K562 (cell line): ENCODE measurements around the gene TCAP. TPM values are rescaled to one million over a fixed set of nuclear protein-coding genes. Genes with fewer than 3 reads are reported as not detected.
A peak's percentile ranks its signal among the peaks of the same experiment; 100 is the strongest.

Experiments used
- AFF4 ChIP-seq: sonication (generic); formaldehyde crosslinking; IDR thresholded peaks from 2 replicates; pipeline ENCODE4 v1.8.0; 2023; ENCODE audit warnings: mild to moderate bottlenecking, missing genetic modification reagents
- DIDO1 ChIP-seq: fragments of 450-650 bp; IDR thresholded peaks from 2 replicates; pipeline ENCODE4 v1.6.1; 2016; ENCODE audit warnings: low read depth, missing biosample characterization, missing genetic modification characterization
- FUS ChIP-seq: fragments of 200-400 bp; formaldehyde crosslinking; optimal IDR thresholded peaks from 2 replicates; pipeline ENCODE3; 2017; ENCODE audit warnings: low read depth, low read length
- HDAC6 ChIP-seq: IDR thresholded peaks from 2 replicates; pipeline ENCODE4 v1.6.1; 2012; ENCODE audit warnings: low read depth, mild to moderate bottlenecking, control low read depth, inconsistent platforms, low read length, moderate library complexity
- KHSRP ChIP-seq: fragments of 450-650 bp; IDR thresholded peaks from 2 replicates; pipeline ENCODE4 v1.6.1; 2017
- LEF1 ChIP-seq: fragments of 450-650 bp; IDR thresholded peaks from 2 replicates; pipeline ENCODE4 v1.6.1; 2016; ENCODE audit warnings: mild to moderate bottlenecking
- MCM3 ChIP-seq: fragments of 450-650 bp; IDR thresholded peaks from 2 replicates; pipeline ENCODE4 v1.6.1; 2016
- MTA2 ChIP-seq: fragments of 450-650 bp; IDR thresholded peaks from 2 replicates; pipeline ENCODE4 v1.6.1; 2016; ENCODE audit warnings: low read depth
- PHF8 ChIP-seq: fragments of 200-600 bp; sonication (generic); IDR thresholded peaks from 2 replicates; pipeline ENCODE4 v1.6.1; 2012; ENCODE audit warnings: mixed run types, mild to moderate bottlenecking, inconsistent platforms, low read length, moderate library complexity, borderline replicate concordance
- SP2 ChIP-seq: IDR thresholded peaks from 2 replicates; pipeline ENCODE4 v1.6.1; 2011; ENCODE audit warnings: mild to moderate bottlenecking, low read depth, low read length, moderate library complexity; ENCODE audit not compliant: poor library complexity, severe bottlenecking; ENCODE audit errors: extremely low read depth
- STAT6 ChIP-seq: sonication (generic); formaldehyde crosslinking; IDR thresholded peaks from 2 replicates; pipeline ENCODE4 v1.8.1; 2023; ENCODE audit warnings: mild to moderate bottlenecking, missing genetic modification reagents
- THRB ChIP-seq: fragments of 450-650 bp; formaldehyde crosslinking; conservative IDR thresholded peaks from 2 replicates; pipeline ENCODE4 v1.4.0; 2022; ENCODE audit warnings: mild to moderate bottlenecking, missing genetic modification characterization
- TSHZ1 ChIP-seq: fragments of 250-450 bp; sonication (Bioruptor Pico); IDR thresholded peaks from 2 replicates; pipeline ENCODE4 v1.4.0; 2020; ENCODE audit warnings: mild to moderate bottlenecking, moderate library complexity
- ZFX ChIP-seq: sonication (generic); formaldehyde crosslinking; IDR thresholded peaks from 2 replicates; pipeline ENCODE4 v1.8.0; 2022; ENCODE audit warnings: mild to moderate bottlenecking, missing genetic modification reagents, moderate library complexity
- ZNF644 ChIP-seq: fragments of 200-800 bp; sonication (Bioruptor generic); IDR thresholded peaks from 2 replicates; pipeline ENCODE4 v1.6.1; 2016; ENCODE audit warnings: low read depth, missing genetic modification characterization, missing compliant biosample characterization
- polyA plus RNA-seq, 8 experiments: library from polyadenylated mRNA; depleted of rRNA in 4 of 8; stranded (reverse) in 5 of 8; unstranded in 3 of 8; fragments of >200 nt; fragmentation: Nextera tagmentation in 2 of 8; fragmentation: Illumina TruSeq in 1 of 8; extraction: Ambion mirVana in 2 of 8; extraction: Trizol in 1 of 8; gene quantifications; 2 replicates each; pipeline versions ENCODE4 v1.2.1 to v1.2.3, GENCODE V29; 2011 to 2014; ENCODE audit warnings: inconsistent platforms in 1 of 8, missing spikeins in 1 of 8
- total RNA-seq, 7 experiments: library from RNA; depleted of rRNA in 6 of 7; stranded (reverse); fragments of >200 nt in 6 of 7; fragmentation: Illumina TruSeq in 2 of 7; extraction: Trizol in 2 of 7; gene quantifications; 2 replicates each; pipeline versions ENCODE4 v1.2.1 to v1.2.3, GENCODE V29; 2011 to 2021; ENCODE audit warnings: low replicate concordance in 1 of 7

Gene TCAP
- total and polyA plus RNA-seq, 9 of the 15 experiments (the other 6 are each of a cell fraction or from before 2014, with no cell fraction given) = 0.33 to 1.4 (median 0.82) TPM; not detected in 2

DNA sequence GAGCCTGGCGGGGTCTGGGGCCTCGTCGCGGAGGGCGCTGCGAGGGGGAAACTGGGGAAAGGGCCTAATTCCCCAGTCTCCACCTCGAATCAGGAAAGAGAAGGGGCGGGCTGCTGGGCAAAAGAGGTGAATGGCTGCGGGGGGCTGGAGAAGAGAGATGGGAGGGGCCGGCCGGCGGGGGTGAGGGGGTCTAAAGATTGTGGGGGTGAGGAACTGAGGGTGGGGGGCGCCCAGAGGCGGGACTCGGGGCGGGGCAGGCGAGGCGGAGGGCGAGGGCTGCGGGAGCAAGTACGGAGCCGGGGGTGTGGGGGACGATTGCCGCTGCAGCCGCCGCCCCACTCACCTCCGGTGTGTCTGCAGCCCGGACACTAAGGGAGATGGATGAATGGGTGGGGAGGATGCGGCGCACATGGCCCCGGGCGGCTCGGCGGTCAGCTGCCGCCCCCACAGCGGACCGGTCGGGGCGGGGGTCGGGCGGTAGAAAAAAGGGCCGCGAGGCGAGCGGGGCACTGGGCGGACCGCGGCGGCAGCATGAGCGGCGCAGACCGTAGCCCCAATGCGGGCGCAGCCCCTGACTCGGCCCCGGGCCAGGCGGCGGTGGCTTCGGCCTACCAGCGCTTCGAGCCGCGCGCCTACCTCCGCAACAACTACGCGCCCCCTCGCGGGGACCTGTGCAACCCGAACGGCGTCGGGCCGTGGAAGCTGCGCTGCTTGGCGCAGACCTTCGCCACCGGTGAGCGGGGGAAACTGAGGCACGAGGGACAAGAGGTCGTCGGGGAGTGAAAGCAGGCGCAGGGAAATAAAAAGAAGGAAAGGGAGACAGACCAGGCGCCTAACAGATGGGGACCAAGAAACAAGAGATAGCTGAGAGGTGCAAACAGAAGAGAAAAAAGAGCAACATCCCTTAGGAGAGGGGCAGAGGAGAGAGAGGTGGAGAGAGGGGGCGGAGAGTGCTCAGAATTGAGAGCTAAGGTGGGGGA is 3.1 kb downstream of the TCAP start, which contains the start of gene PNMT (continued):
- TF ChIP-seq TSHZ1 (no peak), MTA2 (no peak), ZFX (CRISPR knock-in tag) (peak; percentile 98), THRB (CRISPR knock-in tag) (peak; percentile 89; the same call in 1 of the 2 replicates), ZNF644 (tag) (peak; percentile 45; the same call in 1 of the 2 replicates), MCM3 (no peak), SP2 (no peak), AFF4 (CRISPR knock-in tag) (peak; percentile 38; the same call in 1 of the 2 replicates), STAT6 (0 out of 2 replicates have a peak, but pooled peaks have one; percentile 65), LEF1 (no peak), DIDO1 (tag) (no peak), PHF8 (peak; percentile 62; the same call in 1 of the 2 replicates), KHSRP (no peak), HDAC6 (no peak), FUS (peak; percentile 83)
